G401 (cell line): ENCODE results near the gene CD48. TPM values are rescaled to one million over a fixed set of nuclear protein-coding genes. Genes with fewer than 3 reads are reported as not detected.
"Not testable (repeated sequence)": the region's sequence is repeated elsewhere in the genome, so short reads cannot be mapped to it uniquely, and the experiment has no call there.

ENCODE experiments used
- DNase-seq: peaks from one replicate; pipeline ENCODE4 v3.0.0-alpha.2; 2015; ENCODE audit warnings: low spot score
- in situ Hi-C: cut with HindIII; loops from 2 replicates; pipeline ENCODE4 v1.10.0; 2016; ENCODE audit warnings: low sequenced_read_pairs, mixed read lengths
- total RNA-seq: library from RNA; depleted of rRNA; stranded (reverse); fragments of >200 nt; shearing (Covaris generic); gene quantifications from 2 replicates; pipeline ENCODE4 v1.2.3, GENCODE V29; 2014

The CD48 gene
- total RNA-seq, 1 experiment from 2014 or later = not detected

DNA sequence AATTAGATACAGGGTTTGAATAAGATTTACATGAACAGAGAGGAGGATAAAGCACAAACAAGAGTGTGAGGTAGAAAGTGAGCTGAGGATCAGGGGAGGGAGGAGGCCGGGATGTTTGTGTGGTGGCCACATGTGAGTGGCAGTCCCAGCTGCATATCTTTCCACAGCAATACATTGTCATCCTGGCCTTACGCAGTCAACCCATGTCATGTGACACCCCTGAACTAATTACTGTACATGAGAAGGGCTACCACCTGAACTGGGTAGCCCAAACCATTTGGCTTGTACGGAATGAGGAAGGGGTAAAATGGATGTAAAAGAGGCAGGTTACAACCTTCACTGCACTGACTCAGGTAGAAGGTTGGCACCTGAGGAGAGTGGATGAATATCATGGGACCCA, 31.6 kb upstream of the CD48 start:
- in situ Hi-C loops = no loop called here

DNA sequence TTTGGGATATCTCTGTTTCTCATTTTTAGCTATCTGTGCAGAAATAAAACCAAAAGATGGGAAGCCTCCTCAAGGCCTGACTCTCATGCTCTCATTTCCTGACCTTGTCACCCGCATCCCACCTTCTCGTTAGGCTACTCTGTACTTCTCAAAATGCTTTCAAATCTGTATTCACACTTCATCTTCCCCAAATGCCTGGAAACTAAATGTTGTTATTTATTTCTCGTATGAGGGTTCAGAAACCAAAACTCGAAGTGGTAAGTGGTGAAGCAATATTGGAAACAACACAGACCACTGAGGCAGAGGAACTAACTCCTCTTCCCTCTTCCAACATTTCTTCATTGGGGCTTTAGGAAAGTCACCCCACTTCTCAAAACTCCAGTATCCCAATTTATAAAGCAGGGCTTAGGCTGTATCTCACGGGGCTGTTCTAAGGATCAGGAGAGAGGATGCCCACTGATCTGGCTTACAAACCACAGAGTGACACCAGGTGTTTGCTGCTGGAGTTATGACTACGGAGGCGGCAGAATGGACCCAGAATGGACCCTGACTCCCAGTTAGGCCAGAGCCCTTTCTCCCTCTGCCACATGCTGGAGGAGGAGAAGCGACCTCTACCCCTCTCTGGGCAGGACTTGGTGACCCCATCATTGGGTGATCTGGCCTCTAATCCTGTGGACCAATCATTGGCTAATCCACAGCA, 31.0 kb upstream of the CD48 start:
- no peak for DNase-seq
- in situ Hi-C loops = no loop called here

More for the DNA sequence above, 31.6 kb upstream of the CD48 start:
- no peak for DNase-seq

DNA sequence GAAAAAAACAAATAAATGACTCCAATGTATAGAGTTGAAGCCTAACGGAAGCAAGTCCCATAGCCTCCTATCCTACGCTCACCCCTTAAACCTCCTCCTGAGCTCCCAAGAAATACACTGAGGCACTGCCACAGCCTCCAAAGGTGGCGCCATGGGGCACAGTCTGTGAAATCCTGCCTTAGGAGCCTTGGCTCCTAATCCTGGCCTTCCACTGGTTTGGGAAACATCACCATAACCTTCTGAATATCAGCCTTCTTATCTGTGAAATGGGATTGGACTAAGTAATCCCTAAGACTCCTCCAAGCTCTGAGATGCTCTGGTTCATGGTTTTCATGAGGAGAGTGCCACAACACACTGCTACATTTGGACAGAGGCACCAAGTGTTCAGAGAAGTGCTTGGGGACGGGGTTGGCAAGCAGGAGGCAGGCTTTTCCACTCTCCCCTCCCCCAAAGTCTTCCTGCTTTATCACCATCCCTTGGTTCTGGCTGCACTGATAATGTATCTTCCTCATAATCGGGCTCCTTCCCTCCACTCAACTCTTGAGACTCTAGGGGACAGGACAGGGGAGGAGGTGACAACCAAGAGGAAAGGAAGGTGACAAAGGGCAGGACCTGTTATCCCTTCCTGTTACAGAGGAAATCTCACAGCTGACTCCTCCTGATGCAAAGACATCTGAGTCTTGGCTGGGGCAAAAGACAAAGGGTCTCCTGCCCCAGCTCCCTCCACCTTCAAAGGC, 30.2 kb upstream of the CD48 start:
- no peak for DNase-seq
- in situ Hi-C loops = no loop called here

DNA sequence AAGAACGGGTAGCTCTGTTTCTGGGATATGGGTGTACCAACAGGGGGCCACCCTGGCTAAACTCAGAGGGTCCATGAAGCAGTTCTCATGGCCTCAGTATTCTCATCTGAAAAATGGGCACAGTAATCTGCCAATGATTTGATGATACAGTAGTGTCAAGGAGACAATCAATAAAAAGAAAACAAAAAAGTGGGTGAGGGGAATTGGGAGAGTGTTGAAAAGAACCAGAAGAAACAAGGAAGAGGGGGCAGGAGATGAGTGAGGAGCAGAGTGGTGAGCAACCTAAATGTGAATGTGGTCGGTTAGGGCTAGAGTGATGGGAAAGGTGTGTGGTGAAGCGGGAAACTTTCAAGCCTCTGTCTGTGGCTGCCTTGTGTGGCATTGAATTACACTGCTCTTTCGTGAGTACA, 29.5 kb upstream of the CD48 start:
- DNase-seq = no peak
- in situ Hi-C loops = no loop called here

DNA sequence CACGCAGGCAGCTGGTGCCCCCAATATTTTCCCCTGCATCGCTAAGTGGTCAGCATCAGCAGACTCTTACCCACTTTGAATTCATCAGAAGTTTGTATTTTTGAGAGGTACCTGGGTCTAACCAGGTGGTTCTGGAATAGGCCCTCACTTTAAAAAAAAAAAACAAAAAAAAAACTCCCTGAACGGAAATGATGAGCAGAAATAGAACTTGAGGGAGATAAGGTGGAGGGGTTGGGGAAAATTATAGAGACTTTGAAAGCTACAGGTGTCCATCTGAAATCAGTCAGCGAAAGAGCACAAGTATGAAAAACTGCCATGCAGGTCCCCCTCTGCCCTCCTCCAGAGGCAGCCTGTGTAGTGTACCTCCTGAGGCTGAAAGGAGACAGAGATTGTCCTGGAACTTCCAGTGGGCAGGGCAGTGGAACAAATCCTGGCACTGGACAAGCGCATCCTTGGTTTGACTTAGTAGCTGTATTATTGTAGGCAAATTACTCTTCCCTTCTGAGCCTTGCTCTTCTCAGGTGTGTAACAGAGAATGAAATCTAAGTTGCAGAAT, 28.6 kb upstream of the CD48 start:
- in situ Hi-C loops = no loop called here

DNA sequence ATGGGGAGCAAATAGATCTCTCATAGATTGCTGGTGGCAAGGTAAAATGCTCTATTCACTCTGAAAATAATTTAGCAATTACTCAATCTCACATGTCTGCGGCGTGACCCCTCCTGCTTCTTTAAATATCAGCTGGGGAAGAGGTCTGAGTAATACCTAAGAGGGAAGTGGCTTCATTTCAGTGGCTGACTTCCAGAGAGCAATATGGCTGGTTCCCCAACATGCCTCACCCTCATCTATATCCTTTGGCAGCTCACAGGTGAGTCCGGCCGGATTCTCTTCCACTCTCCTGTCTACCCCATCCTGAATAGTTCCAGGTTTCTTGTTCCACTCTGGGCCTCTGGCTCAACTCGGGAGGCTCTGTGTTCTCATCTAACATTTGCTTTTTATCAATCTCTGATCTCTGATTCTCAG, 27.5 kb upstream of the CD48 start, which contains the start of gene SLAMF7:
SLAMF7 (plus strand) TSS at position 150 of the 414 bp plus-strand sequence; CDS start at position 205, 55 bp downstream.
- in situ Hi-C loops = no loop called here
- no peak for DNase-seq

More for the DNA sequence above, 28.6 kb upstream of the CD48 start:
- DNase-seq = no peak

DNA sequence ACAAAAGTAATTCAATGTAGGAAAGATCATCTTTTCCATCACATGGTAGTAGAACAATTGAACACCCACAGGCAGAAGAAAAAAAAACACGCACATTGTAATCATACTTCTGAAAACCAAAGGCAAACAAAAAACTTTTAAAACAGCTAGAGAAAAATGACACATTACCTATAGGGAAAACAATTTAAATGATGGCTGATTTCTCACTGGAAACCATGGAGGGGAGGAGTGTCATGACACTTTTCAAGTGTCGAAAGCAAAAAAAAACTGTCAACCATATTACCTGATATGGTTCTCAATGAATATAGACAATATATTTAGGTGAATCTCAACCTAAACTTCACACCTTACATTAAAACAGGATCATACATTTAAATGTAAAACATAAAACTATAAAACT, 26.6 kb upstream of the CD48 start:
- DNase-seq = no peak
- in situ Hi-C loops = no loop called here

DNA sequence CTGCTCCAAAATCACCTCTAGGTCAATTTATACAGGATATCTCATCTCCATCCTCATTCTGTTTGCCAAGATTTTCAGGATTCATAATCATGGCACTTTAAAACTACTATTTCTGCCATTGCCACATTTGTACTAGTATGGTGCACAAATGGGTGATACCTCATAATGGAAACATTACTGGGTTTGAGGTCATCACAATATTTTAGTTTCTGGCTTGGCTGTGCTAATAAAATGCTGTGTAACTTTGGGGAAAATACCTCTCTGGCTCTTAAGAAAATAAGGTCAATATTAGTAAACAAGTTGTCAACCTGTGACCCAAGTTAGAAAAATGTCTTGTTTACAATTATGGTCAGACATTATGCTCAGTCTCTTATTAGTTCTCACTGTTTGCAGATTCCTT, 22.7 kb upstream of the CD48 start:
- in situ Hi-C loops = no loop called here
- no peak for DNase-seq

DNA sequence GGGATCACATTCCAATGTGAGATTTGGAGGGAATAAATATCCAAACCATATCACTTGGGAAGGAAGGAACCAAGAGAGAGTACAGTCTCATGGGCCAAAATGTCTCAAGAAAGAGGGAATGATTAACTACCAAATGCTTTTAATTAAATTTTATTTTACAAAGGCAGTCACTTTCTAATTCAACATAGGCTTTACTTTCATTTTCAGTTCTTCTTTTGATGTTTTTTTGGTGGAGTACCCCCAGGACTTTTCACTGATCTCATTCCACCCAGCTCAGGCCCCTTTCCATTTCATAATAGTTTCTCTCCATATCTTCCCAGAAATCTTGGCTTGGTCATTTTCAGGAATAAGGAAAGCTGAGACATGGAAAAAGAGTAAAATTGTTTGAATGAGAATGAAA, 22.3 kb upstream of the CD48 start:
- in situ Hi-C loops = no loop called here
- no peak for DNase-seq

DNA sequence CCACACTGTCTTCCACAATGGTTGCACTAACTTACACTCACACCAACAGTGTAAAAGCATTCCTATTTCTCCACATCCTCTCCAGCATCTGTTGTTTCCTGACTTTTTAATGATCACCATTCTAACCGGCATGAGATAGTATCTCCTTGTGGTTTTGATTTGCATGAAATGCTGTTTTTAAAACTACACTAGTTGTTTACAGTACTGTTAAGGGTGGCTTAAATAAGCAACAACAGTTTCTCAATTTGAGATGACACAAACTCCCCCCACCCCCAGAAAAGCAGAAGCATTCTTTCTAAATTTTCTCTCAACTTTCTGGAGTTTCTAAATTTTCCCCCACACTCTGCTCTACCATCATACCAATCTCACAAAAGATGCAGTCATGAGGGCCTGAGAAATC, 20.4 kb upstream of the CD48 start:
- in situ Hi-C loops = no loop called here
- no peak for DNase-seq

DNA sequence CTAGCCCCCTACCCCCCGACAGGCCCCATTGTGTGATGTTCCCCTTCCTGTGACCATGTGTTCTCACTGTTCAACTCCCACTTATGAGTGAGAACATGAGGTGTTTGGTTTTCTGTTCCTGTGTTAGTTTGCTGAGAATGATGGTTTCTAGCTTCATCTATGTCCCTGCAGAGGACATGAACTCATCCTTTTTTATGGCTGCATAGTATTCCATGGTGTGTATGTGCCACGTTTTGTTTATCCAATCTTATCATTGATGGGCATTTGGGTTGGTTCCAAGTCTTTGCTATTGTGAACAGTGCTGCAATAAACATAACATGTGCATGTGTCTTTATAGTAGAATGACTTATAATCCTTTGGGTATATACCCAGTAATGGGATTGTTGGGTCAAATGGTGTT, 19.9 kb upstream of the CD48 start:
- DNase-seq, in situ Hi-C loops: not testable (repeated sequence)

DNA sequence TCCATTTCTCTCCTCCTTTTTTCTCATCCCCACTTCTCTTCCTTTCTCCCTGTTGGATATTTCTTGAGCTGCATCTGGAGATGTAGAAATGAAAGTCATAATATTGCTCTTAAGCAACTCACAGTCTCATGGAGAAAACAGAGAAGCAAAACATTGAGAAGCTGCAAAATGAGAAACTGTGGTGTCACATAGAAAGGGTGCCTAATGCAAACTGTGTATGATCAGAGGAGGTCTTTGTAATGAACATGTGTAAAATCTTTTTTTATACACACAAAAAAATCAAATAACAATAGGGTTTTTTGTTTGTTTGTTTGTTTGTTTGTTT, 15.7 kb upstream of the CD48 start:
- in situ Hi-C loops = no loop called here
- no peak for DNase-seq

DNA sequence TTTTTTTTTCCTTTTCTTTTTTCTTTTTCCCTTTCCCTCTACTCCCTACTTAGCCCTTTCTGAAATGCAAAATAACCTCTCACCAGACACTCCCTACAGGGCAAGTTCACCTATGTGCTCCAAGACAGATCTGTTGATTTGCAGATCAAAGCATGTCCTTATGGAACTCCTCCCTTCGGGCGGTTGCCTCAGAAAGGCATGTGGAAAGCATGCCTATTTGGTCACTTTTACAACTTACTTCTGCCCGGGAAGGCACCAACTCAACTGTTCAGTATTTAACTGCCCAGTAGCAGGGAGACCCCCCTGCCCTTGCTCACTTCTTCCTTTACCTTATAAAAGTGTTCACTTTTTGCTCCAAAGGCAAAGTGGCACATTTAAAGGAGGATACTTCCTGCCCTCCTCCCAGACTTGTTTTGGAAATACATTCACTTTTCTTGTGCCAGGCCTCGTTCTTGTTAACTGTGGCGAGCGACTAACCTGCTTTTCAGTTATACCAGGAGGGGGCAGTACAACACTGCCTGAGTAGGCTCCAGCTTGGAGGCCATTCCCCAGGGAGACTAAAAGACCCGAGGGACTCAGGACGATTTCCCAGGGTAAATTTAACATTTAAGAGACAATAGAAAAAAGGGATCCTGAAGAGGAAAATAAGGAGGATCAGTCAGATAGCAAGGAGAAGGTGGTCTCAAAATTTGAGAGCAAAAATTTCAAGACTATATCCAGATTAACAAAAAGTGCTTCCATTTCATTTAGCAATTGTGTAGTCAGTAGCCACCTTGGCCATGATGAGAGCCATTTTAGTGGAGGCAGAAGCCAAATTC, 15.1 kb upstream of the CD48 start:
- DNase-seq = peak; percentile 40
- in situ Hi-C loops = no loop called here

DNA sequence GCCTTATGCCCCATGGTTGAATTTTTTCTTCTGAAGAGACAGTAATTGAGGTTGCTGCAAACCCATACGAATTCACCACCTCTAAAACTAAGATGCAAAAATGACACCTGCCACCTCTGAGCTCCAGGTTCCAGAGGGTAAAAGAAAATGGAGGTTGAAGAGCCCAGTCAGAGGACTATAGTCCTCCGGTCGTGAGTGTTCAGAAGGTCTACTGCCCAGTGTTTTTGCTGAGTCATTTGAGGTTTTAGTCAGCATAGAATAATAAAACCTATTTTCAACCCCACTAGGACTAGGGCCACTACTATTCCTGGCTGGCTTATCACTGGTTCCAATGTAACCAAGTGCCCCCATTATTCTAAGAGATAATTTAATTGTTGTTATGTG, 14.5 kb upstream of the CD48 start:
- in situ Hi-C loops = no loop called here
- no peak for DNase-seq

DNA sequence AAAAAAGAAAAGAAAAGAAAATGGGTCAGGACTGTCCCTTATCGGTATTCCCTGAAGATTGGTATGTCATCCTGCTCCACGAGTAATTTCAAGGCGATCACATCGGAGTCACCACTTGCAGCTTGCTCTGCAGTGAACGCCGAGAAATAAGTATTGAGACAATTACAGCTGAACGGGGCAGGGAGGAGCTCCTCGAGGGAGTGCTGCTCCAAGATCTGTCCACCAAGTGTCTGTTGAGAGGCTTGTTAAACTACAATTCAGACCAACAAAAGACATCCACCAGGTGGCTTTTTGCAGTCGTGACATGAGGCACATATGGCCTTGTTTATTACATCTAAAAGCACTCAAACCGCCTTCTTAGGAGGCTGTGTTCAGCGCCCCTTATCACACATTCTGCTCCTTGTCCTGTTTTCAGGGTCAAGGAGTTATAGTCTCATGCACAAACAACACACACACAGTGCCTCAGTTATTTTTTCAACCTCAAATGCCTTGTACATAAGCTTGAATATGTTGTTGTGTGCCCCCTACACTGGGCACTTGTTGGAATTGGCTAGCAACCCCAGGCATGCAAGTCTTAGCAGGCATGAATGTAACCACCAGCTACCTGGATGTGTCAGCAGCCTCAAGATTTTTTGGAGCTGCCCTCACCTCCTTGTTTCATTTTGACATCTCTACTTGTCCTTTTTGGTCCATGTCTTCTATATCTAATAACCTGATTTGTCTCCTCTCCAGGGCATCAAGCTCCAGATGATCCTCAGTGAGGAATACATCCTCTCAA, 13.0 kb upstream of the CD48 start:
- in situ Hi-C loops = no loop called here
- DNase-seq = no peak

DNA sequence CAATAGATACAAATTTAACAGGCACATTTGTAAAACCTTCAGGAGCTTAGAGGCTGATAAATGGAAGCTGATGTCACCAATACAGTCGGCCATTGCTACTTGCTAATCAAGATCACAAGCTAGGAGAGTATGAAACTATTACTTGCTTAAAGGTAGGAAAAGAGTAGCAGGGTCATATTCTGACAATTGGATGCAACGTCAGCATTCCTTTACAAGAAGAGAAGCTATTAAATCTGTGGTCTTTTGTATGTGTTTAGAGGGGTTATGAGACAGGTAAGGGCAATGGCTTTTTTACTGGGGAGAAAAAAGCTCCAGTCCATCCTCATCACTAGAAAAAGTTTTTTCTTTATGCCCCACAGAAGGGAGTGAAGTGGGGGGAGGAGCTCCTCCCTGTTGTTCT, 11.7 kb upstream of the CD48 start:
- in situ Hi-C loops = no loop called here

DNA sequence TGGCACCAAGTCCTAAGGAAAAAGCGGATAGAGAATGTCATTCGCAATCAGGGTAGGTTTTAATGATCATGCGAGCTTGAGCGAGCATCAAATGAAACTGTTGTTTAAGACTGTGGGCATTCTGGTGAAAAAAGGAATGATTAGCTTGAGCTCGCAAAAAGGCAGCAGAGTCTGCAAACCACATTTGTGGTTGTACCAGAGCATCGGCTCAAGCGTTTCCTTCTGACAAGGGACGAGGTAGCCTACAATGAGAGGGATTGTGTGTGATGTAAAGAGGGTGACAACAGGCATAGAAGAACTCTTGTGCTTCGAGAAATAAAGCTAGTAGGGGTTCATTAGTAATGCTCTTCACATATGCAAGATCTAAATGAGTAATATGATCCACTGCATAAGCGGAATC, 11.1 kb upstream of the CD48 start:
- in situ Hi-C loops = no loop called here
- DNase-seq = no peak

More for the DNA sequence above, 11.7 kb upstream of the CD48 start:
- DNase-seq = no peak

DNA sequence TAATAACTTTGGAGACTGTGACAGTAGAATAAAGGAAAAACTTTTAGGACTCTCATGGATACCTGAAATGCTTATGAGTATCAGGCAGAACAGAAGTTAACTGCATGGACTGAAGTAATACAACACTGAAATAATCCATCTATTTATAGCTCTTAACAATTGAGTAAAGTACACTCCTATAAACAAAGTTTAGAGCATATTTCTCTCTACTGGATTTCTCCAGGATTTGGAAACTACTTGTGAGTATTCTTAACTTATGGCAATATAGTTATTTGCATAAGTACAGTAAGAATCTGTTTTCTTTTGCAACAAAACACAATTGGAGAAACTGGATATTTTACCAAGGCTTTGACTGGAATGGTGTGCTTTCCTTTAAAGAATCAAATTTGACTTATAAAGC, 9.9 kb upstream of the CD48 start:
- in situ Hi-C loops = no loop called here
- no peak for DNase-seq
